ENCODE data around the gene TMEM247. TPM values are rescaled to one million over a fixed set of nuclear protein-coding genes. Genes with fewer than 3 reads are reported as not detected.

The TMEM247 gene
- total RNA-seq, 4 donors from 2014 or later, result not detected

- no peaks in the 10 kb centered on the region for H3K9me3 ChIP-seq
- no peaks in the 10 kb centered on the region for H3K27me3 ChIP-seq
- H3K4me3 ChIP-seq, result no peak overlapping the region
- DNase-seq (ENCODE audit: low spot score in 2 of 2), result no peak
- no peak overlapping the region for H3K27ac ChIP-seq
- peaks cover 18% of the 10 kb centered on the region for H3K4me1 ChIP-seq
- 30% methylated on average over 7 of the region's 7 CpGs for WGBS
- no peak for TF ChIP-seq POLR2A (IDR thresholded peaks at IDR 0.05)
- no peak for TF ChIP-seq EP300 (IDR thresholded peaks at IDR 0.05)
- no peak for TF ChIP-seq CTCF (IDR thresholded peaks at IDR 0.05)
- TF ChIP-seq POLR2AphosphoS5 (IDR thresholded peaks at IDR 0.05), result no peak
- H3K36me3 ChIP-seq, result no peaks in the 10 kb centered on the region
These were observed 17.6 kb upstream of the TMEM247 start for GRCh38 chr2:46461709-46462171.

- H3K4me1 ChIP-seq, result peaks cover 18% of the 10 kb centered on the region
- H3K36me3 ChIP-seq, result no peaks in the 10 kb centered on the region
- 88% methylated on average over 3 of the region's 3 CpGs for WGBS
- TF ChIP-seq POLR2AphosphoS5 (IDR thresholded peaks at IDR 0.05) (no peak), CTCF (IDR thresholded peaks at IDR 0.05) (no peak), POLR2A (IDR thresholded peaks at IDR 0.05) (no peak), EP300 (IDR thresholded peaks at IDR 0.05) (no peak)
- no peak overlapping the region for H3K27ac ChIP-seq
- H3K27me3 ChIP-seq, result no peaks in the 10 kb centered on the region
- no peaks in the 10 kb centered on the region for H3K9me3 ChIP-seq
- no peak for DNase-seq (ENCODE audit: low spot score in 2 of 2)
- no peak overlapping the region for H3K4me3 ChIP-seq
These were observed 16.4 kb upstream of the TMEM247 start for GRCh38 chr2:46462936-46463335.

GRCh38 chr2:46469116-46469515 lies 10.2 kb upstream of the TMEM247 start:
- Histone ChIP-seq H3K4me3 (no peak overlapping the region), H3K27ac (no peak overlapping the region), H3K9me3 (no peaks in the 10 kb centered on the region), H3K27me3 (no peaks in the 10 kb centered on the region), H3K36me3 (no peaks in the 10 kb centered on the region), H3K4me1 (peaks cover 4% of the 10 kb centered on the region)
- 64% methylated on average over 6 of the region's 6 CpGs for WGBS
- no peak for TF ChIP-seq CTCF (IDR thresholded peaks at IDR 0.05)
- TF ChIP-seq POLR2A (IDR thresholded peaks at IDR 0.05), result no peak
- TF ChIP-seq EP300 (IDR thresholded peaks at IDR 0.05), result no peak
- TF ChIP-seq POLR2AphosphoS5 (IDR thresholded peaks at IDR 0.05), result no peak
- no peak for DNase-seq (ENCODE audit: low spot score in 2 of 2)

- H3K36me3 ChIP-seq, result no peaks in the 10 kb centered on the region
- 58% methylated on average over 2 of the region's 2 CpGs for WGBS
- TF ChIP-seq POLR2A (IDR thresholded peaks at IDR 0.05) (no peak), EP300 (IDR thresholded peaks at IDR 0.05) (no peak), CTCF (IDR thresholded peaks at IDR 0.05) (no peak), POLR2AphosphoS5 (IDR thresholded peaks at IDR 0.05) (no peak)
- DNase-seq (ENCODE audit: low spot score in 2 of 2), result no peak
- H3K9me3 ChIP-seq, result no peaks in the 10 kb centered on the region
- H3K4me3 ChIP-seq, result no peak overlapping the region
- no peak overlapping the region for H3K27ac ChIP-seq
- no peaks in the 10 kb centered on the region for H3K27me3 ChIP-seq
- no peaks in the 10 kb centered on the region for H3K4me1 ChIP-seq
These were observed 9.7 kb upstream of the TMEM247 start for GRCh38 chr2:46469700-46470099.

- Histone ChIP-seq H3K4me3 (no peak overlapping the region), H3K9me3 (no peaks in the 10 kb centered on the region), H3K27ac (no peak overlapping the region), H3K27me3 (no peaks in the 10 kb centered on the region), H3K4me1 (no peaks in the 10 kb centered on the region), H3K36me3 (no peaks in the 10 kb centered on the region)
- 83% methylated on average over 7 of the region's 7 CpGs for WGBS
- no peak for TF ChIP-seq CTCF (IDR thresholded peaks at IDR 0.05)
- TF ChIP-seq POLR2A (IDR thresholded peaks at IDR 0.05), result no peak
- TF ChIP-seq POLR2AphosphoS5 (IDR thresholded peaks at IDR 0.05), result no peak
- no peak for TF ChIP-seq EP300 (IDR thresholded peaks at IDR 0.05)
- no peak for DNase-seq (ENCODE audit: low spot score in 2 of 2)
These were observed 9.2 kb upstream of the TMEM247 start for GRCh38 chr2:46470114-46470628.

All from suprapubic skin (tissue), 4 donors.